CD4-positive, alpha-beta T cell treated with Interleukin-1 beta for 1 hour (primary cell): ENCODE data around the gene METAP2.
"Not testable (repeated sequence)": the region's sequence is repeated elsewhere in the genome, so short reads cannot be mapped to it uniquely, and the experiment has no call there.

Experiments used
- DNase-seq, 2 donors: peaks; one replicate each; pipeline ENCODE4 v3.0.0-alpha.2; 2020 to 2022

METAP2 gene

DNA sequence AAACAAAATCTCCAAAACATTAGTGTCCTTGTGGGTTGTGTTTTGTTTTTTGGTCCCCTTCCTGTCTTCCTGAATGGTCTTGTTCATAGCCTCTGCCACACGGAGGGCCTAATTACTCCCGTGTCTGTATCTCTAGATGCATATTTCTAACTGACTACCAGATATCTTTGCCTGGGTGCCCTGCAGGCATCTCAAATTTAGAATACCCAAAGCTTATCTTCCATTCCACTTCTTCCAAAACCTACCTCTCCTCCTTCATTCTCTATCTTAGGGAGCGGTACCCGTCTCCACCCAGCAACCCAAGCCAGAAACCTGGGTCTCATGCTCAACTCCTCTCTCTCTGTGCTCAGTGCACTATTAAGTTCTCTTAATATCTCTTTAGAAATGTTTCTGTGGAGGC is 10.9 kb upstream of the METAP2 start:
- no peak for DNase-seq

GRCh38 chr12:95463776-95464175 is 10.2 kb upstream of the METAP2 start:
- not testable (repeated sequence) for DNase-seq

DNA sequence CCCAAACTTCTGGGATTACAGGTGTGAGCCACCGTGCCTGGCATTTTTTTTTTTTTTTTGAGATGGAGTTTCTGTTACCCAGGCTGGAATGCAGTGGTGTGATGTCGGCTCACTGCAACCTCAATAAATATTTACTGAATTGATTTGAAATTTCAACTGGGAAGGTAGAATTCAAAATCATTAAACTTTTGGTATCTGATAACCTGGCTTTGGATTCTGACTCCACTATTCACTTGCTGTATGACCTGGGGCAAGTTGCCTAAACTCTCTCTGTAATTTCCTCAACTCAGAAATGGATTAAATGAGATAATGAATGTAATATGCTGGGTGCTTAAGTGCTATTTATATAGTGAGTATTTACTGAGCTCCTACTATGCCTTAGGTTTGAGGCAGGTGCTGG is 8.7 kb upstream of the METAP2 start:
- DNase-seq, result no peak

GRCh38 chr12:95470300-95470699 is 3.7 kb upstream of the METAP2 start:
- DNase-seq, result no peak

GRCh38 chr12:95473231-95473883 is 595 bp upstream of the METAP2 start:
- peak; percentile 3 to 37 for DNase-seq

GRCh38 chr12:95474660-95474958 is 657 bp downstream of the METAP2 start:
- DNase-seq, result no peak

DNA sequence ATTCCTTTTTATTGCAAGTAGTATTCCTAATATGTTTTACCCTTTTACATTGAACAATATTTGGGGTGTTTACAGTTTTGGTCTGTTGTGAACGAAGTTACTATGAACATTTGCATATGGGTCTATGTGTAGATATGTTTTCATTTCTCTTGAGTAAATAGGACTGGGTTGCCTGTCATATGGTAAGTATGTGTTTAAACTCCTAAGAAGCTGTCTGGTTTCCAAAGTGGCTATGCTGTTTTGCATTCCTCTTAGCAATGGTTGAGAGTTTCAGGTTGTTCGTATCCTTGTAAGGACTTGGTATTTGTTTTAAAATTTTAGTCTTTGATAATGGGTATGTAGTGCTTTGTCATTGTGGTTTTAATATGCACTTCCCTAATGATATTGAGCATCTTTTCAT is 6.3 kb downstream of the METAP2 start:
- no peak for DNase-seq

- no peak for DNase-seq
These were observed 7.1 kb downstream of the METAP2 start for GRCh38 chr12:95481072-95481471.

DNA sequence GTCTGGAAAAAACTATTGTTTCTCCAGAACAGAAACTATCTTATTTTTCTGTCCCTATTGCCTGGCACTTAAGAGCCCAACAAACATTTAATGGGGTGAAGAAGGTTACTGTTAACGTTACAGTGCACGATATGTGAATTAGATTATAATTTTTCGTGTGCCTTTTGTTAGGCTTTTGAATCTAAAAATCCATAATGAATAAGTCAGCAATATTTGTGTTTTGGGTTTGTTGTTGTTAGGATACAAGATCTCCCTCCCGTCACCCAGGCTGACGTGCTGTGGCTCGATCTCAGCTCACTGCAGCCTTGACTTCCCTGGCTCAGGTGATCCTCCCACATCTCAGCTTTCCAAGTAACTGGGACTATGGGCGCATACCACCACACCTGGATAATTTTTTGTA is 7.9 kb downstream of the METAP2 start:
- no peak for DNase-seq

DNA sequence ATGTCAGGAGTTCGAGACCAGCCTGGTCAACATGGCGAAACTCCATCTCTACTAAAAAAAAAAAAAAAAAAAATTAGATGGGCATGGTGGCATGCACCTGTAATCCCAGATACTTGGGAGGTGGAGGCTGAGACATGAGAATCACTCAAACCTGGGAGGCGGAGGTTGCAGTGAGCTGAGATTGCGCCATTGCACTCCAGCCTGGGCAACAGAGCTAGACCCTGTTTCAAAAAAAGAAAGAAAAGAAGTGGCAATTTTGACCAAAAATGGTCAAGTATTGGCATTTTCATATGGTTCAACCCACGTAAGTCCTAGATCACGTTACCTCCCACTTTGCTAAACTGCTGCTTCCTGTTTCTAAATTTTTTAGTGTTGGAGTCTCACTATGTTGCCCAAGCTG is 8.6 kb downstream of the METAP2 start:
- not testable (repeated sequence) for DNase-seq

- DNase-seq, result no peak
These were observed 10.6 kb downstream of the METAP2 start for GRCh38 chr12:95484524-95484923.

DNA sequence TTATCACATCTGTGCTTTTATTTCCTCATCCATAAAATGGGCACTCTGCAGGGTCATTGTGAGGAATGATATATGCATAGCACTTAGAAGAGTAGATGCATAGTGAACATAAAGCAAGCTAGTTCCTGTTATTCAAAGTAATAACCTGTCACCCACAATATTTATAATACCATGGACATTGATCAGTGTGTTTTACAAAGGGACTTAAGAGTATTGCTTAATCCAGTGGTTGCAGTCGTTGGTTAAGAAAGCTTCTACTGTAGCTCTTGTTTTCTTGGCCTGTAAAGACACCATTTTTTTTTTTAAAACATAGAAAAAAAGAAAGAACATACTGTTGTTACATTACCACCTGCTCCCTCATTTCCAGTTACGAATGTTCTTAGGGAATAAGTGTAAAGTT is 13.1 kb downstream of the METAP2 start:
- no peak for DNase-seq

- DNase-seq, result no peak
These were observed 18.5 kb downstream of the METAP2 start for GRCh38 chr12:95492462-95492861.

- no peak for DNase-seq
These were observed 20.9 kb downstream of the METAP2 start for GRCh38 chr12:95494888-95495287.

- no peak for DNase-seq
These were observed 21.5 kb downstream of the METAP2 start for GRCh38 chr12:95495433-95495832.

GRCh38 chr12:95497031-95497430 is 23.1 kb downstream of the METAP2 start:
- no peak for DNase-seq

DNA sequence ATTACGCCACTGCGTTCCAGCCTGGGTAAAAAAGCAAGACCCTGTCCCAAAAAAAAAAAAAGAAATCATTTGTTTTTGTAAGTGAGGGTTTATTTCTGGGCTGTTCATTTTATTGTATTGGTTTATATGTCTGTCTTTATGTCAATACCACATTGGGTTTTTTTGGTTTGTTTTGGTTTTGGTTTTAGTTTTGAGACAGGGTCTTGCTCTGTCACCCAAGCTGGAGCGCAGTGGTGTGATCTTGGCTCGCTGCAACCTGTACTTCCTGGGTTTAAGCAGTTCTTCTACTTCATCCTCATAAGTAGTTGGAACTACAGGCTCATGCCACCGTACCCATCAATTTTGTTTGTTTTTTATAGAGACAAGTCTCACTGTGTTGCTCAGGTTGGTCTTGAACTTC is 25.0 kb downstream of the METAP2 start:
- no peak for DNase-seq

GRCh38 chr12:95499772-95500171 is 25.8 kb downstream of the METAP2 start:
- no peak for DNase-seq

- no peak for DNase-seq
These were observed 30.2 kb downstream of the METAP2 start for GRCh38 chr12:95504140-95504539.

- no peak for DNase-seq
These were observed 31.1 kb downstream of the METAP2 start for GRCh38 chr12:95505039-95505438.

DNA sequence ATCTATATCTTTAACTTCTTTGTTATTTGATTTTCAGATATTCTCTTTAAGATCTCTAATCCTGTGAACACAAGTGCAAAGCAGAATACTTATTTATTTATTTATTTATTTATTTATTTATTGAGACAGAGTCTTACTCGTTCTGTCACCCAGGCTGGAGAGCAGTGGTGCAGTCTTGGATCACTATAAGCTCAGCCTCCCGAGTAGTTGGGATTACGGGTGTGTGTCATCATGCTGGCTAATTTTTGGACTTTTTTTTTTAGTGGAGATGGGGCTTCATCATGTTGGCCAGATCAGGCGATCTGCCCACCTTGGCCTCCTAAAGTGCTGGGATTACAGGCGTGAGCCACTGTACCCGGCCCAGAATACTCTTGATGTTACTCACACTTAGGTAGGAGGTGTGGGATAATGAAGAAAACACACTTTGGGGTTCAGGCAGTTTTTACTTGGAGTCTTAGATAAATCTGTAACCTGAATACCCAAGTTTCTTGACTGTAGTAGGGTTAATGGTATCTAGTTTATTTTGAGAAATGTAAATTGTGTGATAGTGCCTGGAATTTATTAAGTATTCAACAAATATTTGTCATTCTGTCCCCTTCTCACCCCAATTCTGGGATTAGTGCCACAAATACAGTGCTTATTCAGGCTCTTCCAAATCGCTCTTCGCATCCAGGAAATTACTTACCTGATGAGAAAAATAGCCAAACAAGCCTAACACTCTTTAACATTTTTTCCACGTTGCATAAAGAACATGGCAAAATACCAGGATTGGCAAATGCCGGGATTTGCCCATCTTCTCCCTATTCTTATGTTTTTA is 33.0 kb downstream of the METAP2 start:
- DNase-seq, result no peak

DNA sequence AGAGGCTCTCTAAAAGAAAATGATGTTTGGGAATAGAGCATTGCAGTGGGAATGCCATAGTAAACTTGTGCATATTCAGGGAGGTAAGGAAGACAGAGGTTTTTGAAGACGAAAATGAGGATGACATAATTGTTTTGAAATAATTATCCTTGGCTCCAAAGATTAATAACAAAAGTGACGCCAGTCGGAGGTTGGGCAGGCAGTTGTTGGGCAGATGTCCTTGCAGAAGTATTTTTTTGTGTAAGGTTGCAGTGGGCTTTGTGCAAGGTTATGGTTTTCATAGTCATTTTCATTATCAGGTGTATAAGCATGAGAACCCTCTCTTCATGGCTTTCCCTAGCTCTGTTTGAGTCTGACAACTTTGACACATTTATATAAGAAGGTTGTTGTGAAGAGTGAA is 35.3 kb downstream of the METAP2 start:
- DNase-seq, result no peak

DNA sequence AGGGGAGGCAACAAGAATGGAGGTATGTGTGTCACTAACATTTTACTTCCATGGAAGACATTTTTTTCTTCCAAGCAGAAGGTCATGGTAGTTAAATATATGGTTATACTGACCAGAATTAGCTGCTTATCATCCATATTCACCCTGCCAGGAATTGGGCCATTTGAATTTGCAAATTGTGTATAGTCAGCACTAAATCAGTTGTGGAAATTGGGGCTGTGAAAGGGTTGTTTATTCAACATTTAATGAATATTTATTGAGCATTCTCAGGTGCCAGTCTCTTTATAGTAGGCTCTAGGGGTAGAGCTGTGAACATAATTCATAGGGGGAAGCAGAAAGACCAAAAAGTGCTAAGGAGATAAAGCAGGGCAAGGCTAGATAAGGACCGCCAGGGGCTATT is 38.0 kb downstream of the METAP2 start:
- DNase-seq, result no peak

DNA sequence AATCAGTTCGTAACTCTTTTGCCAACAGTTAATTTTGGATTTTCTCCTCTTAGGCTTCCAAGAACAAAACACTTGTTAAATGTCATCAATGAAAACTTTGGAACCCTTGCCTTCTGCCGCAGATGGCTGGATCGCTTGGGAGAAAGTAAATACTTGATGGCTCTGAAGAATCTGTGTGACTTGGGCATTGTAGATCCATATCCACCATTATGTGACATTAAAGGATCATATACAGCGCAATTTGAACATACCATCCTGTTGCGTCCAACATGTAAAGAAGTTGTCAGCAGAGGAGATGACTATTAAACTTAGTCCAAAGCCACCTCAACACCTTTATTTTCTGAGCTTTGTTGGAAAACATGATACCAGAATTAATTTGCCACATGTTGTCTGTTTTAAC is 39.6 kb downstream of the METAP2 start:
- no peak for DNase-seq

DNA sequence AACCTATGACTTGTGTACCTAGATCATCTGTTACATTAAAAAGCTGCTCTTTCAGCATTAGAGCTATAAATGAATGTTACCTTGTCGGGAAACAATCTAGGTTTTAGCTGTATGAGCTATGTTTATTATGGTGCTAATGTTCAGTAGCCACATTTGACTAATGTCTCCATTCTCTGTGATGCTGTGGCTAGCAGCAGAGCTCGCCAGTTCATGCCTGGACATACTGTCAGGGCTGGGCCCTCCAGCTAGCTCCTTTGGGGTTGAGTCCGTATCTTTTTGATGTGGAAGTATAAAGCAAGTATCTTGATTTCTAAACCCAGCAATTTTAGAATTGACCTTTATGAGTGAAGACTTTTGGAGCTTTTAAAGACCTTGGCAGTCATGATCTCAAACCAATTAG is 41.2 kb downstream of the METAP2 start:
- no peak for DNase-seq
